GM12873 (cell line): ENCODE results near the gene NEUROG1.

Experiments
- TF ChIP-seq, protein P1 (sequence below): IDR thresholded peaks from 2 replicates; pipeline ENCODE4 v1.5.1; 2012; ENCODE audit warnings: low read depth, mild to moderate bottlenecking, moderate library complexity, low read length, control low read depth; ENCODE audit not compliant: insufficient read depth; ENCODE audit errors: missing control alignments

NEUROG1 gene

DNA sequence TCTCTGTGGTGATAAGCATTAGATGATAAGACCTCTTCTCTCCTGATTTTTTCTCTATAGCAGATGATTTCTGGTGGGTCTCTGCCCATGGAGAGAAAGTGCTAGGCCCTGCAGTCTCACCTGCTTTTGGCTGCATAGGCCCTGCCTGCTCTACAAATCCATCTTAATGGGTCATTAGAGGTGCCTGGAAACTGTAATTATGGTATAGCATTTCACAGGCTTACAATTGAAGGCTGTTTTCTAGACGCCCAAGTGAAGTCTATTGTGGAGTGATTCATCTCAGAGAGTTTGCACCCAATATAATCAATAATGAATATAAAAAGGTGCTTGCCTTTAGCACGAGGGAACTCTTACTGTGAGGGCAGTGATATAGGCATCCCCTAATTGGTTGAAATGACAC lies 33.8 kb downstream of the NEUROG1 start:
- TF ChIP-seq, protein P1, sequence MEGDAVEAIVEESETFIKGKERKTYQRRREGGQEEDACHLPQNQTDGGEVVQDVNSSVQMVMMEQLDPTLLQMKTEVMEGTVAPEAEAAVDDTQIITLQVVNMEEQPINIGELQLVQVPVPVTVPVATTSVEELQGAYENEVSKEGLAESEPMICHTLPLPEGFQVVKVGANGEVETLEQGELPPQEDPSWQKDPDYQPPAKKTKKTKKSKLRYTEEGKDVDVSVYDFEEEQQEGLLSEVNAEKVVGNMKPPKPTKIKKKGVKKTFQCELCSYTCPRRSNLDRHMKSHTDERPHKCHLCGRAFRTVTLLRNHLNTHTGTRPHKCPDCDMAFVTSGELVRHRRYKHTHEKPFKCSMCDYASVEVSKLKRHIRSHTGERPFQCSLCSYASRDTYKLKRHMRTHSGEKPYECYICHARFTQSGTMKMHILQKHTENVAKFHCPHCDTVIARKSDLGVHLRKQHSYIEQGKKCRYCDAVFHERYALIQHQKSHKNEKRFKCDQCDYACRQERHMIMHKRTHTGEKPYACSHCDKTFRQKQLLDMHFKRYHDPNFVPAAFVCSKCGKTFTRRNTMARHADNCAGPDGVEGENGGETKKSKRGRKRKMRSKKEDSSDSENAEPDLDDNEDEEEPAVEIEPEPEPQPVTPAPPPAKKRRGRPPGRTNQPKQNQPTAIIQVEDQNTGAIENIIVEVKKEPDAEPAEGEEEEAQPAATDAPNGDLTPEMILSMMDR, result no peak

DNA sequence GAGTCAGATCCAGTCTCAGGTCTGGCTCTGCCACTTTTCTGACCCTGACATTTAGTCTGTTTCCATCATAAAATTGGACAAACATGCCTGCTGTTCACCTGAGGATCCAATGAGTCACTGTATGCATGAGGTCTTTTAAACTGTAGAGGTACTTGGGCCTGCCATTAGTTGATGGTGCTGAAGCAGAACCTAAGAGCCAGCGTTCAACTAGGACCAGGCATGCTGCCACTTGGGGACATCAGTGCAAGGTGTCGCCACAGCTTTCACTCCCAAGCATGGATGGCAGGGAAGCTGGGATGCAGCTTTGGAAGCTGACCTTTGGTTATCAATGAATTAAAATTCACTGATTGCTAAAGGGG lies 37.1 kb downstream of the NEUROG1 start:
- TF ChIP-seq, protein P1, result no peak

DNA sequence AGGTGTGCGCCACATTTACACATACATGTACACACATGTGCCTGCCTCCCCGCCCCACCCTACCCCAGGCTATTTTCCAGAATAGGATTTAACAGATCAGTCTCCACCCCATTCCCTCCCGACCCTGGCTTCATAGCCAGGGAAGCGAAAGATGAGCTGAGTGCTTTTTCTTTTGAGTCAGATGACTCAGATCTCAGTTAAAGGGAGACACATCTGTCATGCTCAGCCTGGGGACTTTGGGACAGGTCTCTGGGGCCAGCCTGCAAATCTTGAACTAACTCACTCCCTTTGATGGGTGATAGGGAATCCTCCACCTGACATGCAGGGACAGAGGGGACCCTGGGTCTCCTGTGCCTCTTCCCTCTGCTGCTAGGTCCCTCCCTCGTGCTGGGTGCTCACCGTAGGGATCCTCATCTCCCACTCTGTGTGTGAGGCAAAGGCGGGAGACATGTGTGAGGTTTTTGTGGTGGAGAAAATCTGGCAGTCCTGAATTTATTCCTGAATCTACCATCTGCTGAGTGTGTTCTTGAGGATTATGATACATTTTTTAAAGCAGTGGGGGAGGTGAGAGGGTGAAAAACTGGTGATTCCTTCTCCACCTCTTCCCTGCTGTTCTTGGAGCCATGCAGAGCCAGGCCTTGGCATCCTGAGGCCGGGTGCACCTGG lies 37.7 kb downstream of the NEUROG1 start:
- TF ChIP-seq, protein P1, result no peak

DNA sequence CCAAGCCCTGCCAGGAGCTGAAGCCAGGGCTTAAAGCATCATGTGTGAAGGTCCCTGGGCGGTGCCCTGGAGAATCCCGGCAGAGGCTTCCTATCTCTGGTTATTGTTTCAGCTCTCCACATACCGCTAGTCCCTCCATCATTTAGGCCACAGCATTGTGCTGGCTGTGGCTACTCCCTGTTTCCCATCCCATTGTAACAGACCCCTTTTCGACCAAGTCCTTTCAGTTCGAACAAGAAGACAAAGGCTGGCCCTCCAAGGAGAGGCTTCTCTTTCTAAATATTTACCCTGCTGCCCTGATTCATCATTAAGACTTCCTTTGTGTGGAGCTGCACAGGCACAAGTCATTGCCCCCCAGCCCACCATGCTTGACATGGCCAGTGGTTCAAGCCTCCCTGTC lies 41.6 kb downstream of the NEUROG1 start:
- TF ChIP-seq, protein P1, result no peak

DNA sequence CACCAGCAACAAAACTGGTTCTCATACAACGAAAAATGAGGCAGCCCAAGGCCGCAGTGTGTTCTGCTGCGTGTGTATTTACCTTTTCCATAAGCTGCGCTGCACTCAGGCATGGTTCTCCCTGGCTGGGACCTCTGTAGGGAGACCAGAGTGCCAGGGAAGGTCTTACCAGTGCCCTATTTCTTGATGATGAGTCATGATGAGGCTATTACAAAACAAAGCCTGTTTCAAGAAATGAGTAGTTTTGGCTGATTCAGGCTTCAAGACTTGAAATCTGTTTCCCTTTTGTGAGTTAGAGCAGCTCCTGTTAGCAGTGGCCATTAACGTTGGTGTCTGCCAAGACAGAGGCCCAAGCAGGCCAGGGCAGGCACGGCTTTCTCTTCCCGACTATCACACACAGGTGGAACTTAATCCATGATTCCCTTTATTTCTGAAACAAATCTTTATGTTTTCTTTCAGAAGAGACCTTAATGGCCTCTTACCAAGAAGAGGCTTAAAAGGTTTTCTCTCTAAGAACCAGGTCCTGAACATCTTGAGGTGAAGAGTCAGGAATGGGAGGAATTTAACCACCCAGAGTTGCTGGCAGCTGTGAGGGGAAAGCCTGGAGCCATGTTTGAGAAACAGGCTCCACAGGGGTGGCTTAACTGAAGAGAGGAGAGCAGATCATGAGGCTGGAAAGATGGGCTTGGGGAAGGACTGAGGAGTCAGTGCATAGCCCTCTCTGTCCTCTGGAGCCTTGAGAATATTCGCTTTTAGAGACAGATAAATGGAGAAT lies 42.2 kb downstream of the NEUROG1 start:
- TF ChIP-seq, protein P1, result no peak

- TF ChIP-seq, protein P1, result no peak
These were observed 43.5 kb downstream of the NEUROG1 start for GRCh38 chr5:135492319-135492626.

DNA sequence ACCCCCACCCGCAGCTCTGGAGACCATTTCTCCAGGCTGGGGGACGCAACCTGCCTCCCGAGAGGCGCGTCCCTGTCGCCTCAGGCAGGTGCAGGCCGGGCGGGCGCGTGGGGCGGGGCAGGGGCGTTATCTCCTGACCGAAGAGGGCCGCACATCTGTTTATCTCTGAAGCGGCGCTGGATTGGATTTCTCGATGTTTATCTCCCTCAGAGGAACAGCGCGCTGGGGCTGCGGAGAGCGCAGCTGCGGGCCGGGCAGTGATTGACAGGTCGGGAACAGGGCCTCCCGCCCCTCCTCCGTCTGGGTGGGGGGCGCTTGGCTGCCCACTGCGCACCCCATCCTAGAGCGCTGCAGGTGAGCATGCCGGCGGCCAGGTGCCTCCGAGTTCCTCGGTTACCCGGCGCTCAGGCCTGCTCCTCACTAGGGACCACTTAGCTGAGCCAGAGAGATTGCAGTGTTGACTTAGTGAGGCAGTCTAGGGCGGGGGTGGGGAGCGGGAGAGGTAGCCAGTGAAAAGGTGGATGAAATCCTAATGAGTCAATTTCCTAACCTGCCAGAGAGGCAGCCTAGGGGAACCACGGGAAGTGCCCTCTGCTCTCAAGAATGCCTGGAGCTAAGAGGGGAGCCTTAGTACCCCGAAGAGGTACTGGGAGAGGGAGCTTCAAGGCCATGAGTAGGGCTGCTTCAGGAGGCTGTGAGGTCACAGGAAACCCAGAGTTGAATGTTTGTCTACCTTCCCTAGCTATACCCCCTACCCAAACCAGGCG lies 44.0 kb downstream of the NEUROG1 start:
- TF ChIP-seq, protein P1, result no peak
